G401.6 (cell line): Measurements from ENCODE around the gene LMO3.
"Not testable (repeated sequence)": the region's sequence is repeated elsewhere in the genome, so short reads cannot be mapped to it uniquely, and the experiment has no call there.

Source experiments
- FAIRE-seq: peaks from 2 replicates; lab custom pipeline; 2012; peaks lifted over from hg19 to GRCh38; lab: Jason Lieb, UNC

LMO3 gene

DNA sequence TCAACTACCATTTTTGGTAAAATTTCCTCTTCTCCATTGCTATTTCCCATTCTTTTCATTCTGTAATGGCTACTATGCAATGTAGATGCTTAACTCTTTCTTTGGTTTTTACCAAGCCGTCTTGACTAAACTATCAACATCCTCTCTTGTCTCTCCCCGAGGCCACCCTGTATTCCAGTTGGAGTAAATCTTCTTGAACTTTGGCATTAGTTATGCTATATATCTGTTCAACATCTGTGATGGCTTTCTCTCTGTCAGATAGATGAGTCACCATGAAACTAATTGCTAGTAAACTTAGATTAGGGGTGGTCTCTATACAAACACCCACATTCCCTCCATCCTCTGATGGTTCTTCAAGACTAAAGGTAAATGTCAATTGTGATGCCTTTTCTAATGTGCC, 63.4 kb downstream of the LMO3 start:
- no peak for FAIRE-seq

DNA sequence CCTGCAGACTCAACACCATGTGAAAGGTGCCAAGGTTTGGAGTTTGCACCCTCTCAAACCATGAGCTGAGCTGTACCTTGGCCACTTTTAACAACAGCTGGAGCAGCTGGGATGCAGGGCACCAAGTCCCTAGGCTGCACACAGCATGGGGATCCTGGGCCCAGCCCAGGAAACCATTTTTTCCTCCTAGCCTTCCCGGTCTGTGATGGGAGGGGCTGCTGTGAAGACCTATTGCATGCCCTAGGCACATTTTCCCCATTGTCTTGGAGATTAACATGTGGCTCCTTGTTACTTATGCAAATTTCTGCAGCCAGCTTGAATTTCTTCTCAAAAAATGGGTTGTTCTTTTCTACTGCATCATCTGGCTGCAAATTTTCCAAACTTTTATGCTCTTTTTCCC, 68.3 kb downstream of the LMO3 start:
- FAIRE-seq = not testable (repeated sequence)

DNA sequence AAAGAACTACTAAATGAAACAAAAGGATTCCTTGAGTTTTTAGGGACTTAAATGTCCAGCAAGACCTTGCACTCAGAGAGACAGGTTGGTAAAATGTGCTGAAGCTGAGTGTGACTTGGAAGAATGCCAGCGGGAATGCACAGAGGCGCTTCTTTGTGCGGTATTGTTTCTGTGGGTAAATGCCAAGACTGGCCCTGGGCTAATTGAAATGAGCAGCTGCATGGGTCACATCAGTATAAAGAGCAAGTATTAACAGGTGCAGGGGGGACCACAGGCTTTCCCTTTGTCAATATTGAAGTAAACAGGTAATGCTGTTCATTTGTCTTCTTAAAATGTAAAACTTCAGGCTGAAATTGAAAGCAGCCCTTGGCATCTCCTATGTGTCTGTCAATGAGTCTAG, 74.3 kb downstream of the LMO3 start:
- FAIRE-seq = no peak

DNA sequence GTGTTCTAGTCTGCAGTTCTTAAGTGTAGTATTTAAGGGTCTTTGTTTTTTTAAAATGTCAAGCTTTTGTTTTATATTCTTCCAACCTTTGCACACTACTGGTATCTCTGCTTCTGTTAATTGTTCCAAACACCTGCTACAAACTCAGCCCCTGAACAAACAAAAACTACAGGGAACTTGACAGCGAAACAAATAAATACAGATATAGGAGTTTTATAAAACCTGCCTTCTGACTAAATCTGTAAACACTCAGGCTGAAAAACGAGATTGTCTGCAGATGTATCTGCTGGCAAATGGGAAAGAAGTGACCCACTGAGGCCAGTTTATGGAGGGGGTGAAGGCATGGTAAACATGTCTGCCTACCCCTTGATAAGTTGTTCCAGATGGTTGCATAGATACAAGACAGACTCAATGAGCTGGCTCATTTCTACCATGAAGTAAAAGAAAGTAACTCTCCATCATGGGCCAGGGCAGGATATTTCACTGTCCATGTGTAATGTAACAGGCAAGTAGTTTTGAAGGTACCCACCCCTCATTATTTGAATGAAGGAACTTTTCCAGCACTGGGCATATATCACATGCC, 75.6 kb downstream of the LMO3 start:
- no peak for FAIRE-seq

DNA sequence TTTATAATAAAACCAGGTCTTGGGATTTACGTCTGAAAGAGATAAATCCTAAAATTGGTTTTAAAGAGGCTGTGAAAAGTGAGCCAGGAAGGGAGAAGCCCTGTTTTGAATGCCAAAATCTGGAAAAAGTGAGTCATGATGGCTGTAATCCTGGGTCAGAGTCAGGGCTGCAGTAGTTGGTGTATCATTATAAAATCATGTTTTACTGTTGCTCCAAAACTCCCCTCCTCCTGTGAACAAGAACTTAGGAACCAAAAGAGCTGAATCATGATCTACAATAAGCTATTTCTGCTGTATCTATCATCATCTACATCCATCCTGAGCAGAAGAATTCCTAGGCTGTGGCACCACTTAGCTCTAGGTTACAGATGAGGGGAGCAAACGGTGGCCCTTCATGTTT, 79.3 kb downstream of the LMO3 start:
- FAIRE-seq = no peak

DNA sequence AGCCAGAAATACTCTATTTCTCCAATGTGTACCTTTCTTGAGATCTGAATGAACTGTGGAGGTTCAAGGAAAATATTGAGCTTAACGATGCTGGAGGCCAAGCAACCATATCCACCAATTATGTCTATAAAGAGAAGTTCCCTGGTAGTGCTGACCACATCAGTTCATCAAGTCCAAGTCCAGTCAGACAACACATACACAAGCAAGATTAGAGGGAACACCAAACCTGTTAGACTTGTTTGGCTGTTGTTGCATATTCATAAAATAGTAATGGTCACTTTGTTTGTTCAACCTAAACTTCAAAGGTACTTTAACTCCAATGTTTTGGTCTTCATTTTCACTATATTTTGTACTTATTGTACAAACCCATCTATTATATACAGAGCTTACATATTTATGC, 81.6 kb downstream of the LMO3 start:
- no peak for FAIRE-seq

DNA sequence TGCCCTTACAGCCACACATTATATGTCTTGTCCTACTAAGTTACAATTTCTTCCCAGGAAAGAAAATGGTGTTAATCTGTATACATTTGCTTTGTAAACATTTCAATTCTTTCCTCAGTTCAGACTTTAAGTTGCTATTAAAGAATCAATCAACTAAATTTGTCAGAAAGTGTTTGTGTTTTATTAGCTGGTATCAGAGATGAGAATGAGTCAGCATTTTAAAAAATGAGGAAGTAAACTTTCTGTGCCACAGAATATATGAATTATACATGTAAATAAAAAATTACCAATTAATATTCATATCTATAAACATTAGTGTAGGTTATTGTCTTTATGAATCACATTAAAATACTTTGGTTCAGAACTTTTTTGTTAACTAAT, 82.0 kb downstream of the LMO3 start:
- no peak for FAIRE-seq

DNA sequence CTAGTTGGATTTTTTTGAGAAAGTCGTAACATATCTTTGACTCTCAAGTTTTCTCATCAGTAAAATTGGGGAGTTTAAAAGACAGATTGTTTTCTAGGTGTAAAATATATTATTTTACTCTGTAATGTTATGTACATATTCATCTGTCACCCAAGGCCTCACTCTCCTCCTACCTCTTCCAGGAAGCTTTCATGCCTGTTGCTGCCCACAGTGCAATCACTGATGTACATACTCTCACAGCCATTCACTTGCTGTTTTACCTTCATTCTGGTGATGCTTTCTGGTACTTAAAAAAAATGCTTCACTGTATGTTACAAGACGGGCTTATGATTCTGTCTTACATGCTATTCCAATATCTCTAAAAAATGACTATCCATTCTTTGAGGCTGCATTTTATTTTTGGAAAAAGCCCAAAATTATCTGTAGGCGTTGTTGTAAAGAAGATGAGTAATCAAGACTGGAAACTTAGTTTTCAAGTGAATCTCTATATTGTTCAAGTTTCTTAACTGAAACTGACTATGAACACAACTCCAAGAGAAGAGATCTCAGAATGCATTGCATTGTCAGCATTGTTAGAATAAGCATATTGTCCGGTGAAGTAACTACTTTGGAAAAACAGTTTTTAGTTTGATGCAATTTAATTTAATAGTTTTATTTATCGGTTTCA, 82.5 kb downstream of the LMO3 start:
- FAIRE-seq = no peak

DNA sequence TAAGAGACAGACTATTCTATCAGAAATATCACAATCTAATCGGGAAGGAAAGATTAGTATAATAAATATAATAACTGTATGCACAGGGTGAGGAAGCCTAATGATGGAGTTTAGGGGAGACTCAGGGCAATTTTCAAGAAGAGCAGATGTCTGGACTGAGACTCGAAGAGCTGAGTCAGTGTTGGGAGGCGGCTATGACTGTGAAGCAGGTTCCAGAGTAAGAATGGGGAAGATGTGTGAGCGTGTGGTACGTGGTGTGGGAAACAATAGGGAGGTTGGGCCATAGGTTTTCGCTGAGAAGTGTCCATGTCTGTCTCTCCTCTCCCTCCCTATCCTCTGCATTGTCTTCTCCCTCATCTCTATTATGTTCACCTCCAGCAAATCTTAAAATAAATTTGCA, 85.6 kb downstream of the LMO3 start:
- FAIRE-seq = no peak

DNA sequence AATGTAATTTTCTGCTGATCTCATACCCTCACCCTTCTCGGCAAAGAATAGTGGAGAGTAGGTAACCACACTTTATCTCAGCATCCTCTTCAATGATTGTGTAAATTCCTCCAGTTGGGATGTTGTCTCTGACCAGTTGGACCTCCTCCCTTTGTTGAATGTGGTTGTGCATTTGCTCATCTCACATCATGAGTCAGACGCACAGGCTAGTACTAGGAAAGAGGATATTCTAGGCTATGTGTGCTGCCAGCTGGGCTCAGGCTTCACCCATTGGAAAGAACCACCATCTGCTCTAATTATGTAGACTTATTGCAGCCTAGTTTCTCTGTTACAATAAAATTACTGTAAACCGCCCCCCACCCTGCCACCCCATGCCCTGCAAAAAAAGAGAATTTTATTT, 90.3 kb downstream of the LMO3 start:
- no peak for FAIRE-seq

DNA sequence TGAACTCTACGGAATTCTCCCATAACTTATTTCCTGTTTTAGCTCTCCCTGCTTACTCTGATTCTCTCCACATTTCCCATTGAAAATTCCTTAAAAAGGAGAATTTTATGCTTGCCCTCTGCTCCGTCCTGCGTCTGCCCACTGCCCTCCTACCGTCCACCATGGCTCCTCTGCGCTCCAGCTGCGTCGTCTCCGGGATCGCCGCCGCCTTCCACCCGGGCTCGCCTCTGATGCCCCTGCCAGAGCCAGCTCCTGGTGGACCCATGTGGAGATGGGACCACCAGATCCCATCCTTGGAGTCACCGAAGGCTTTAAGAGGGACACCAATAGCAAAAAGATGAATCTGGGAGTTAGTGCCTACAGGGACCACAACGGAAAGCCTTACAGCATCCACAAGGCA, 92.7 kb downstream of the LMO3 start:
- FAIRE-seq = no peak

DNA sequence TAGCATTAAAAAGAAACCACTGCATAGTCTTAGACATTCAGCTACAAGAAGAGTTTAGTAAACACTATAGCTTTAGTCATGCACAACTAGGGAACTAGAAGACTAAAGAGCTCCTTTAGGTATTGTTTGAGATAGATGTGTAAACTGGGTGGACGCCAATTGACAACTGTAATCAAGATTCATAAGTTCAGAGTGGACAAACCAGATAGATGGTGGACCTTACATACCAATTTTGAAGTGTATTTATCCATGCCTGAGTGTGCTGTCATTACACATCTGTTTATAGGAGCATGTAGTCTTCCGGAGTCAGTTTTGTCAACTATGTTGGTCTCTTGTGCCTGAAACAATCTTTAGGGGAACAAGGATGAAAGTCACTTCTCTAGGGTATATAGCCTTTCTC, 96.6 kb downstream of the LMO3 start:
- no peak for FAIRE-seq

DNA sequence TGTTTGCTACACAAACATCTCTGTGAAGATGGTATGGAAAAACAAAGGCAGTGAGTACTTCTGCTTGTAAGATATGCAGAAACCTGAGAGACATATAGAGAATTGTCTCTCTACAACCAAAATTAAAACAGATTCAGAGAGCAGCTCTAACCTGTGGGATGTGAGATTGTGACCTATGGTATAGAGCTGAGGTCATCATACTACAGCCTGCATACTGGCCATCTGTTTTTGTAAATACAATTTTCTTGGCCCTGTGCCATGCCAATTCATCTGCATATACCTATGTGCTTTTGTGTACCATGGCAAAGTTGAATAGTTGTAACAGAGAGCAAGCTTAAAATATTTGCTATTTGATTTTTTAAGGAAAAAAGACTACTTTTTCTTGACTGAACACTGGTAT, 99.6 kb downstream of the LMO3 start:
- no peak for FAIRE-seq

DNA sequence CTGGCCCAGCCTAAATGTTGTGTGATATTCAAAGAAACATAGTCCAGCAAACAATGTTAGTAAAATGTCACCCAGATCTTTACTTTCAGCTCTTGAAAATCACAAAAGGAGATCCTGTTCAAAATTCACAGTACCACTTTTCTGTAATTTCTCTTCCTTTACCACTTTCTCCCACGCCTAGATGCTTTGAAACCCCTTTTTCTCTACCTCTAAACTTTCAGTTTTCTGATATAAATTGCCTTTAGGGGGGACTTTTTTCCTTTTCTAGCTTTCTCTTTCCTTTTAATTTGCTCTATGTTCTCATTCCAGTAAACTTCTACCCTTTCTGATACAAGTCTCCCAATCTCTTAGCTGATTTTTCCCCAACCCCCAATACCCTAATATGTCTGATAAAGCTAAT, 101.8 kb downstream of the LMO3 start:
- FAIRE-seq = no peak

DNA sequence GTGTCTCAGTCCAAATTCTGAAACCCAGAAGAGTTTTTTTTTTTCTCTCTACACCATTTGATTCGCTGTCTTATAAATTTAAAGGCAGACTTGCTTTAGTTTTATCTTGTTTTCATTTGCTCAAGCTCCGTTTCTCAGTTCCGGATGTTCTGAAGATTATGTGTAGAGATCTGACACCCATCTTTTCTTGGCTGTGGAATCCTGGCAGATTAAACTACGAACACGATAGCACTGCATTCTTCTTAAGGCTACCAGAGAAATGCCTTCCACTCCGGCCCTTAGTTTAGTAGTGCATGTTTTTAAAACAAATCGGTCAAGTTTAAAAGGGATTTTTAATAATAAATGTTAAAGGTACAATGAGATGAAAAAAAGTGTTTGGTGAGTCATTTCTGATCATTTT, 106.4 kb downstream of the LMO3 start:
- no peak for FAIRE-seq
